Activated gamma-delta T cell treated with Interleukin-2 at 50 U/mL for 16 hours (primary cell): ENCODE measurements around the gene SLC5A6.

Experiments
- DNase-seq: peaks from one replicate; pipeline ENCODE4 v3.0.0-alpha.2; 2020

SLC5A6 gene

GRCh38 chr2:27170581-27171337 is 41.3 kb downstream of the SLC5A6 start:
- no peak for DNase-seq

DNA sequence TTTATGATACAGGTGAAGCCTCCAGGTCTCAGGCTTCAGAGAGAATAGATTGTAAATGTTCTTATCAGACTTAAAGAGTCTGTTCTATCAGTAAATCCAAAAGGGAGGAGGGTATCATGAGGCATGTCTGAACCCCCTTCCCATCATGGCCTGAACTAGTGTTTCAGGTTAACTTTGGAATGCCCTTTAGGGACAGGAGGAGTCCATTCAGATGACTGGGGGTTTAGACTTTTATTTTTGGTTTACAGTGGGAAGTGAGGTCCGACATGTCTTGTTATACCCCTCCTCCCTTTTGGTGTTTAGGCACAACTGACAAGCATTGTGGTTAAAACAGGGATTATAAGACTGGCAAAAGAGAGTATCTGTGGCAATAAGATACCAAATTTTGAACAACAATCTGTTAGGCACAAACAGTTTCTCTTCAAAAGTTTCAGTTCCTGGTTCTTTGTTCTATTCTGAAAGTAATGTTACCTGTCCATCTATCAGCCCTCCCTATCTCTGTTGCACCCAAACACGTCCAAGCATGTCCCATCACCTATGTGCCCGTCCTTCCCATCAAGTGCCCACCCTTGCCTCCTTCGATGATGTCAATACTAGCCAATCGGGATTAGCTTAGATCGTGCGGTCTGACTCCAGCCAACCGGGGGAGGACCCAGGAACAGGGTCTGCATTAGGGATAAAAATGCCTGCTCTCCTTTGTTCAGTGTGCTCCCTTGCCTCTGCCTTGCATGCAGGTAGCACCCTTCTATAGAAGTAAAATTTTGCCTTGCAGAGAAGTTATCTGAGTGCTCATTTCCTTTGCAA is 46.9 kb downstream of the SLC5A6 start:
- no peak for DNase-seq

DNA sequence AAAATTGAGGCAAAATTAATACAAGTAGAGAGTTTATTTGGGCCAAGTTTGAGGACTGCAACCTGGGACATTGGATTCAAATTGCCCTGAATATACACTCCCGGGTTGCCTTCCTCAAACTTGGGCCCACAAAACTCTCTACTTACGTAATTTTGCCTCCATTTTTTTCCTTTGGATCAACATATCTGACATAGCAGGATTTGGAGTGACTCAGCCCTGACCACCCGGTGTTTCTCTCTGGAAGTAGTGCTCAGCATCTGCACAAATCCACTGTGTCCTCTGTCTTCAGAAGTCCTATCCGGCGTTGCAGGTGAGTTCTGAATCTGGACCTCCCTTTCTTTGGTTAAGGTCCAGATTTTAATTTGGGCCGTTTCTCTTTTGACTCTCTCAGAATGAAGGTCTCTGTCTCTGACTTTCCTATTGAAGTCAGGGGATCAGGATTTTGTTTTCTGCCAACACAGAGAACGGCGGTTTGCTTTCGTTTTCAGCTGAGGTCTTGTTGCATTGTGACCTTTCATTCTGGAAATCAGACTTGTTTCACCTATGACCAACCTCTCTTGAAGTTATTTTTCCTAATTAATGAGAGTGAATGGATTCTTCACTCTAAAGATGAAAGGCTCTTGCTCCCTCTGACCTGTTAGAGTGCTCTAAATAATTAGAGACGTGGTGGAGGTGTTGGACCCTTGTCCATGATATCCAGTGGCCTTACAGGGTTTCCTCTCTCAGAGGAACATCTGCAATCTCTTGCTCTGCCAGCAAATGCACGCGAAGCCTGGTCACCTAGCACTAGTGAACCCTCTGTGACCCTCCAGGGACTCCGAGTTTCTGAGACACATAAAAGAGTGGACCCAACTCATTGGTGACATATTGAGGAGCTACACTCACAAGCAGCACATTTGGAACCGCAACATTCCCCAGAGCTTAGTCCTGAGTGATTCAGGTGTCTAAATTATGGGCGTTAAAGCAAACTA is 49.6 kb downstream of the SLC5A6 start:
- DNase-seq: no peak

DNA sequence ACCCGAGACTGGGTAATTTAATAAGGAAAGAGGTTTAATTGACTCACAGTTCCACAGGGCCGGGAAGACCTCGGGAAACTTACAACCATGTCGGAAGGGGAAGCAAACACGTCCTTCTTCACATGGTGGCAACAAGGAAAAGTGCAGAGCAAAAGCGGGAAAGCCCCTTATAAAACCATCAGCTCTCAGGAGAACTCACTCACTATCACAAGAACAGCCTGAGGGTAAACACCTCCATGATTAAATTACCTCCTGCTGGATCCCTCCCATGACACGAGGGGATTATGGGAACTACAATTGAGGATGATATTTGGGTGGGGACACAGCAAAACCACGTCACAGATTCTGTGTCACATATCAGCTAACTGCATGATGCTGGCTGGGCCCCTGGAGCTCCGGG is 51.9 kb downstream of the SLC5A6 start:
- no peak for DNase-seq

DNA sequence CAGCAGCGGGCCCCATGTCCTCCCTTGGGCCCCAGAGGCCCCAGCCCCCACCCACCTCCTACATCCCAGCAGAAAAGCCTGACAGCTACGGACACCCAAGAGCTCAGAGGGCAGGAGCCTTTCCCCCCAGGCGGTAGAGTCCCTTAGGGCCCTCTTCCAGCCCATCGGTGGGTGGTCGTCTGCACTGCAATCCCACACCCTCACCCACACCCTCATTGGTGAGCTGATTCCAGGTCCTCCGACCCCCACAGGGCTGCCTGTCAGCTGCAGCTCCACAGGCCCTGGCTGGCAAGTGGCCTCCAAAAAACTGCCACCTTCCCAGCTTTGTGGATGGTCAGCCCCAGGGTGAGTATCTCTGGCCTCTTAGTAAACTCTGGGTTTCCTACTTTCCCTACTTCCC is 52.8 kb downstream of the SLC5A6 start:
- DNase-seq: no peak

- DNase-seq: no peak
Observed at GRCh38 chr2:27158468-27158867, 53.6 kb downstream of the SLC5A6 start.

DNA sequence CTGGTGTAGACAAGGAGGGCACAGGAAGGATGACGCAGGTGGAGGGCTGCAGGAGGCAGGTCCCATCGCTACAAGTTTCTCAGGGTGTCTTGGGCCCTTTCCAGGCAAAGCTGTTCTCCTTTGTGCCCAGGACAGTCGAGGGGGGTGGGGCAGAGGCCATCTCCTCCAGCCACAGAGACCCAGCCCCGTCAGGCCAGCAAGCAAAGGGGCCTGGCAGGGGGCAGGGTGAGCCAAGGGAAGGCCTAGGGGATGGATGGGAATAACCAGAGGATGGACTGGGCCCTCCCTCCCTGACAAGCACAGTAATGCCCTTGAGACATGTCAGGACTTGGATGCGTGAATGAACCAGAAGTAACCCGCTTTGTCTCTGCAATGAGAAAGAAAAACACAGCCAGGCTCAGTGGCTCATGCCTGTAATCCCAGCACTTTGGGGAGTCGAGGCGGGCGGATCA is 57.0 kb downstream of the SLC5A6 start:
- no peak for DNase-seq

DNA sequence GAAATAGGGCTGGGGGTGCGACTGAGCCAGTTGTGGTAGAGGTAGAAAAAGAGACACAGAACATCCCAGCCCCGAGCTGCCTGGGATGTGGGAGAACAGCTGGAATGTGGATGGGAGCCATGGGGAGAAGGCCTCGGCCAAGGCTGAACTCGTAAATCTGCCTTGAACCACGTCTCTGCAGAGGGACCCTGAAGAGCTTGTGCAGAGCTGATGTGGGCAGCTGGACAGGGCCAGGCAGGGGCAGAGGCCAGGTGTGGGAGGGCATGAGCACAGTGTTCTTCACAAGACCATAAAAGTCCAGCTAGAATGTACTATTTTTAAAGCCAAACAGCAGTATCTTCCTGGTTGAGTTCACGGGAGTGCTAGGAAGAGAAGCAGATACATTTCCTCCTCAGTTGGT is 57.6 kb downstream of the SLC5A6 start:
- DNase-seq: no peak

DNA sequence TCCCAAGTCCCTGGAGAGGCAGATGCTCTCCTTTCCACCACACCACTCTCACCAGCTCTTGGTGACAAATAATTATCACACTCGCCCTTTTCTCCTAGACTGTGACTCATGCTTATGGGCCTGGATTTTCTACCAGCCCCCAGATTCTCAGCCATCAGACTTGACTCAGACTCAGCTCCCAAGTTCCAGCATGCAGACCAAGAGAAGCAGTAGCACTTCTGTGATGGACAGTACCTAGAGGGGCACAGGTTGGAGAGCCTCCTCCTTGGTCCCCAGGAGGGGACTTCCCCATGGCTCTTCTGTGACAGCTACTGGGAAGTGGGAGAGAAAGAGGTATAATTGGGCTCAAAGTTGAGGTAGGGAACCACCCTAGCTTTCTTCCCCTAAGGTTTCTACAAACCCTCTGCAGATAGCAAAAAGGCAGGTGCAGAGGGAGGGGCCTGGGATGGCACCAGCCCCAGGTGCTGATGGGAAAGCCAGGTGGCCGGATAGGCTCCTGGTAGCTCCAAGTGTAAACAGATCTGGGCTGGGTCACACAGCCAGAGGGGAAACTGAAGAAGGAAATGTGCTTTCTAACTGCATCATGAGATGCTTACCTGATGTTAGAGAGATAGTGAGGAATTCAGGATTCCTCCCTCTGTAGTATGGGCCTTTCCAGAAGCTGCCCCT is 59.1 kb downstream of the SLC5A6 start:
- no peak for DNase-seq

GRCh38 chr2:27152102-27152795 is 59.8 kb downstream of the SLC5A6 start:
- DNase-seq: no peak

DNA sequence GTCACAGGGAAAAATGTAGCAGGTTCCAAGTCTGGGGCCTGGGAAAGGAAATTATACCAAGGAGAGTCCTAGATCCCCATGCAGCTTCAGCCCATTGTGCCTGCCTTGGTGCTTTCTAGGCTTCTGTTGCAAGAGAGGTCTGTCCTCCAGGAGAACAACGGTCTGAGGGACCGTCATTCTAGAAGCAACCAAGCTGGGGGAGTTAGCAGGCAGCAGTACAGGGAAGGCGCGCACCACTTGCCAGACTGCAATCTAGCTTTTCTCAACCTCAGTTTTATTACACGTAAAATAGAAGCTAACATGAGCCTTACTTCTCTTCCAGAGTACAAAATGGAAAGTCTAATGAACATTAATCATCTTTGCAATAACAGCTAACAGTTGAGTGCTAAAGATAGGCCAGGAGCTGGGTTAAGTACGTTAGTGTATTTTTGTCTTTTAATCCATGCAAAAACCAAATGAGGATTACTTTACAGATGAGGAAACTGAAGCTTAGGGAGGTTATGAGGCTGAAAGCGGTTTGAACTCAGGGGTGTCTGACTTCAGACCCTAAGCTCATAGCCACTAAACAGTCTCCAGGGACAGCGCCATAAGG is 61.3 kb downstream of the SLC5A6 start:
- DNase-seq: no peak
